GM23338 (cell line): ENCODE measurements around the gene GLG1. TPM values are rescaled to one million over a fixed set of nuclear protein-coding genes. Genes with fewer than 3 reads are reported as not detected.

Experiments used
- ATAC-seq: fragments of 200-7000 bp; cut with Tn5 transposase; 3 replicates; pipeline ENCODE4 v1.9.1; 2020
- DNase-seq: peaks from one replicate; pipeline ENCODE4 v3.0.0-alpha.2; 2015; ENCODE audit warnings: low spot score
- H2AFZ ChIP-seq: fragments of 200-600 bp; sonication (generic); 2 replicates; pipeline ENCODE4 v1.8.0; 2016; ENCODE audit warnings: antibody characterized with exemption, mild to moderate bottlenecking, moderate library complexity
- H3F3A ChIP-seq: fragments of 200-600 bp; sonication (generic); replicated peaks from 2 replicates; pipeline ENCODE4 v1.8.0; 2017; ENCODE audit warnings: antibody characterized with exemption, mixed run types, low read depth
- H3K27ac ChIP-seq: fragments of 200-600 bp; sonication (generic); 2 replicates; pipeline ENCODE4 v1.6.1; 2016; ENCODE audit warnings: low read depth
- H3K27me3 ChIP-seq: fragments of 200-600 bp; sonication (generic); 2 replicates; pipeline ENCODE4 v1.8.0; 2016; ENCODE audit warnings: mild to moderate bottlenecking, mixed run types, moderate library complexity; ENCODE audit not compliant: insufficient read depth
- H3K36me3 ChIP-seq: fragments of 200-600 bp; sonication (generic); 2 replicates; pipeline ENCODE4 v1.8.0; 2016; ENCODE audit warnings: mild to moderate bottlenecking; ENCODE audit not compliant: insufficient read depth
- H3K4me1 ChIP-seq: fragments of 200-600 bp; sonication (generic); 2 replicates; pipeline ENCODE4 v1.8.0; 2016; ENCODE audit warnings: mild to moderate bottlenecking, moderate library complexity; ENCODE audit not compliant: insufficient read depth
- H3K4me2 ChIP-seq: fragments of 200-600 bp; sonication (generic); 2 replicates; pipeline ENCODE4 v1.7.1; 2017; ENCODE audit warnings: mixed run types
- H3K4me3 ChIP-seq: fragments of 200-600 bp; sonication (generic); 2 replicates; pipeline ENCODE4 v1.6.1; 2016; ENCODE audit warnings: mixed run types
- H3K79me2 ChIP-seq: fragments of 200-600 bp; sonication (generic); replicated peaks from 2 replicates; pipeline ENCODE4 v1.8.0; 2017; ENCODE audit warnings: mild to moderate bottlenecking; ENCODE audit not compliant: insufficient read depth
- H3K9me2 ChIP-seq: fragments of 200-600 bp; sonication (generic); 2 replicates; pipeline ENCODE4 v1.8.0; 2017; ENCODE audit not compliant: insufficient read depth
- H4K20me1 ChIP-seq: fragments of 200-600 bp; sonication (generic); replicated peaks from 2 replicates; pipeline ENCODE4 v1.8.0; 2017; ENCODE audit warnings: mild to moderate bottlenecking; ENCODE audit not compliant: insufficient read depth
- H3K27ac Mint-ChIP-seq: 2 replicates; pipeline ENCODE4 v1.8.0; 2020; ENCODE audit warnings: inconsistent platforms, mild to moderate bottlenecking, moderate library complexity, mixed read lengths
- H3K27me3 Mint-ChIP-seq: 3 replicates; pipeline ENCODE4 v1.8.0; 2022; ENCODE audit warnings: low read depth, mild to moderate bottlenecking, moderate library complexity, mixed read lengths, inconsistent platforms; ENCODE audit not compliant: insufficient read depth, poor library complexity
- H3K36me3 Mint-ChIP-seq: 3 replicates; pipeline ENCODE4 v1.8.0; 2021; ENCODE audit warnings: low read depth, mild to moderate bottlenecking, inconsistent platforms, moderate library complexity, mixed read lengths
- H3K4me1 Mint-ChIP-seq: 3 replicates; pipeline ENCODE4 v1.8.0; 2020; ENCODE audit warnings: mild to moderate bottlenecking, inconsistent platforms, mixed read lengths
- H3K4me3 Mint-ChIP-seq: 3 replicates; pipeline ENCODE4 v1.8.0; 2021; ENCODE audit warnings: moderate library complexity, mild to moderate bottlenecking, inconsistent platforms, mixed read lengths
- H3K9me3 Mint-ChIP-seq: 3 replicates; pipeline ENCODE4 v1.8.0; 2020; ENCODE audit warnings: moderate library complexity, mild to moderate bottlenecking, inconsistent platforms, mixed read lengths
- CREB1 ChIP-seq: fragments of 250-450 bp; sonication (Bioruptor Pico); IDR thresholded peaks from 2 replicates; pipeline ENCODE4 v1.5.0; 2020; ENCODE audit warnings: low read depth, mild to moderate bottlenecking, moderate library complexity
- EZH2phosphoT487 ChIP-seq: fragments of 200-600 bp; sonication (generic); IDR thresholded peaks from one replicate; pipeline ENCODE4 v1.8.1; 2018; ENCODE audit warnings: antibody characterized with exemption; ENCODE audit not compliant: unreplicated experiment
- JUNB ChIP-seq: IDR thresholded peaks from one replicate; pipeline ENCODE4 v1.6.1; 2016; ENCODE audit warnings: antibody characterized with exemption; ENCODE audit not compliant: unreplicated experiment
- STAT1 ChIP-seq: IDR thresholded peaks from one replicate; pipeline ENCODE4 v1.6.1; 2016; ENCODE audit warnings: antibody characterized with exemption; ENCODE audit not compliant: unreplicated experiment
- ZNF331 ChIP-seq: fragments of 250-450 bp; sonication (Bioruptor Pico); IDR thresholded peaks from 2 replicates; pipeline ENCODE4 v1.5.0; 2020; ENCODE audit warnings: low read depth, mild to moderate bottlenecking, moderate library complexity
- polyA plus RNA-seq: library from polyadenylated mRNA; unstranded; fragments of >200 nt; fragmentation: Nextera tagmentation; extraction: Ambion mirVana; gene quantifications from 2 replicates; pipeline ENCODE4 v1.2.1, GENCODE V29; 2016
- total RNA-seq: library from RNA; depleted of rRNA; stranded (reverse); fragments of >200 nt; shearing (Covaris generic); gene quantifications from 2 replicates; pipeline ENCODE4 v1.2.3, GENCODE V29; 2014
- TF ChIP-seq, protein P1 (sequence below): fragments of 250-450 bp; sonication (Bioruptor Pico); IDR thresholded peaks from 2 replicates; pipeline ENCODE4 v1.5.0; 2020; ENCODE audit warnings: mild to moderate bottlenecking, moderate library complexity
- TF ChIP-seq, protein P2 (sequence below): IDR thresholded peaks from 2 replicates; pipeline ENCODE4 v1.6.1; 2016; ENCODE audit warnings: antibody characterized with exemption

Gene GLG1
- total and polyA plus RNA-seq, 2 experiments from 2014 or later: 61.2 to 211 TPM

DNA sequence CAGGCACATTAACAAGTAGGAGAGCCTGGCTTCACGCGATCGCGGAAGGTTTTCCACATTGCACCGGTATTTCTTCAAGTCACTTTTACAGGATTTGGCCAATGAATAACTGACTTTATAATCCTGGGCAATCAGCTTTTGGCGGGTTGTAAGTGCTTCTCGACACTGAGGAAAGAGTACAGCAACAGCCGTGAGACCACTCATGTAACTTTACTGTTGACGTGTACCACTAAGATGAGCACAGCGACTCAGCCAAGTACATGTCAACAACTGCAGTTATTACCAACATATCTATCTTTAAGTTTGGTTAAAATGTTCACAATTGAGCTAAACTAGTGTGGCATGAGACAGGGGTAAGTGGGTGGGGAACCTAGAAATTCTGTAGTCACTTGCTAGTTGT is 113.9 kb downstream of the GLG1 start (continued):
- TF ChIP-seq, protein P1, sequence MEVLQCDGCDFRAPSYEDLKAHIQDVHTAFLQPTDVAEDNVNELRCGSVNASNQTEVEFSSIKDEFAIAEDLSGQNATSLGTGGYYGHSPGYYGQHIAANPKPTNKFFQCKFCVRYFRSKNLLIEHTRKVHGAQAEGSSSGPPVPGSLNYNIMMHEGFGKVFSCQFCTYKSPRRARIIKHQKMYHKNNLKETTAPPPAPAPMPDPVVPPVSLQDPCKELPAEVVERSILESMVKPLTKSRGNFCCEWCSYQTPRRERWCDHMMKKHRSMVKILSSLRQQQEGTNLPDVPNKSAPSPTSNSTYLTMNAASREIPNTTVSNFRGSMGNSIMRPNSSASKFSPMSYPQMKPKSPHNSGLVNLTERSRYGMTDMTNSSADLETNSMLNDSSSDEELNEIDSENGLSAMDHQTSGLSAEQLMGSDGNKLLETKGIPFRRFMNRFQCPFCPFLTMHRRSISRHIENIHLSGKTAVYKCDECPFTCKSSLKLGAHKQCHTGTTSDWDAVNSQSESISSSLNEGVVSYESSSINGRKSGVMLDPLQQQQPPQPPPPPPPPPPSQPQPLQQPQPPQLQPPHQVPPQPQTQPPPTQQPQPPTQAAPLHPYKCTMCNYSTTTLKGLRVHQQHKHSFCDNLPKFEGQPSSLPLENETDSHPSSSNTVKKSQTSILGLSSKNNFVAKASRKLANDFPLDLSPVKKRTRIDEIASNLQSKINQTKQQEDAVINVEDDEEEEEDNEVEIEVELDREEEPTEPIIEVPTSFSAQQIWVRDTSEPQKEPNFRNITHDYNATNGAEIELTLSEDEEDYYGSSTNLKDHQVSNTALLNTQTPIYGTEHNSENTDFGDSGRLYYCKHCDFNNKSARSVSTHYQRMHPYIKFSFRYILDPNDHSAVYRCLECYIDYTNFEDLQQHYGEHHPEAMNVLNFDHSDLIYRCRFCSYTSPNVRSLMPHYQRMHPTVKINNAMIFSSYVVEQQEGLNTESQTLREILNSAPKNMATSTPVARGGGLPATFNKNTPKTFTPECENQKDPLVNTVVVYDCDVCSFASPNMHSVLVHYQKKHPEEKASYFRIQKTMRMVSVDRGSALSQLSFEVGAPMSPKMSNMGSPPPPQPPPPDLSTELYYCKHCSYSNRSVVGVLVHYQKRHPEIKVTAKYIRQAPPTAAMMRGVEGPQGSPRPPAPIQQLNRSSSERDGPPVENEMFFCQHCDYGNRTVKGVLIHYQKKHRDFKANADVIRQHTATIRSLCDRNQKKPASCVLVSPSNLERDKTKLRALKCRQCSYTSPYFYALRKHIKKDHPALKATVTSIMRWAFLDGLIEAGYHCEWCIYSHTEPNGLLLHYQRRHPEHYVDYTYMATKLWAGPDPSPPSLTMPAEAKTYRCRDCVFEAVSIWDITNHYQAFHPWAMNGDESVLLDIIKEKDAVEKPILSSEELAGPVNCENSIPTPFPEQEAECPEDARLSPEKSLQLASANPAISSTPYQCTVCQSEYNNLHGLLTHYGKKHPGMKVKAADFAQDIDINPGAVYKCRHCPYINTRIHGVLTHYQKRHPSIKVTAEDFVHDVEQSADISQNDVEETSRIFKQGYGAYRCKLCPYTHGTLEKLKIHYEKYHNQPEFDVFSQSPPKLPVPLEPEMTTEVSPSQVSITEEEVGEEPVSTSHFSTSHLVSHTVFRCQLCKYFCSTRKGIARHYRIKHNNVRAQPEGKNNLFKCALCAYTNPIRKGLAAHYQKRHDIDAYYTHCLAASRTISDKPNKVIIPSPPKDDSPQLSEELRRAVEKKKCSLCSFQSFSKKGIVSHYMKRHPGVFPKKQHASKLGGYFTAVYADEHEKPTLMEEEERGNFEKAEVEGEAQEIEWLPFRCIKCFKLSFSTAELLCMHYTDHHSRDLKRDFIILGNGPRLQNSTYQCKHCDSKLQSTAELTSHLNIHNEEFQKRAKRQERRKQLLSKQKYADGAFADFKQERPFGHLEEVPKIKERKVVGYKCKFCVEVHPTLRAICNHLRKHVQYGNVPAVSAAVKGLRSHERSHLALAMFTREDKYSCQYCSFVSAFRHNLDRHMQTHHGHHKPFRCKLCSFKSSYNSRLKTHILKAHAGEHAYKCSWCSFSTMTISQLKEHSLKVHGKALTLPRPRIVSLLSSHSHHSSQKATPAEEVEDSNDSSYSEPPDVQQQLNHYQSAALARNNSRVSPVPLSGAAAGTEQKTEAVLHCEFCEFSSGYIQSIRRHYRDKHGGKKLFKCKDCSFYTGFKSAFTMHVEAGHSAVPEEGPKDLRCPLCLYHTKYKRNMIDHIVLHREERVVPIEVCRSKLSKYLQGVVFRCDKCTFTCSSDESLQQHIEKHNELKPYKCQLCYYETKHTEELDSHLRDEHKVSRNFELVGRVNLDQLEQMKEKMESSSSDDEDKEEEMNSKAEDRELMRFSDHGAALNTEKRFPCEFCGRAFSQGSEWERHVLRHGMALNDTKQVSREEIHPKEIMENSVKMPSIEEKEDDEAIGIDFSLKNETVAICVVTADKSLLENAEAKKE (CRISPR knock-in tag): no peak

DNA sequence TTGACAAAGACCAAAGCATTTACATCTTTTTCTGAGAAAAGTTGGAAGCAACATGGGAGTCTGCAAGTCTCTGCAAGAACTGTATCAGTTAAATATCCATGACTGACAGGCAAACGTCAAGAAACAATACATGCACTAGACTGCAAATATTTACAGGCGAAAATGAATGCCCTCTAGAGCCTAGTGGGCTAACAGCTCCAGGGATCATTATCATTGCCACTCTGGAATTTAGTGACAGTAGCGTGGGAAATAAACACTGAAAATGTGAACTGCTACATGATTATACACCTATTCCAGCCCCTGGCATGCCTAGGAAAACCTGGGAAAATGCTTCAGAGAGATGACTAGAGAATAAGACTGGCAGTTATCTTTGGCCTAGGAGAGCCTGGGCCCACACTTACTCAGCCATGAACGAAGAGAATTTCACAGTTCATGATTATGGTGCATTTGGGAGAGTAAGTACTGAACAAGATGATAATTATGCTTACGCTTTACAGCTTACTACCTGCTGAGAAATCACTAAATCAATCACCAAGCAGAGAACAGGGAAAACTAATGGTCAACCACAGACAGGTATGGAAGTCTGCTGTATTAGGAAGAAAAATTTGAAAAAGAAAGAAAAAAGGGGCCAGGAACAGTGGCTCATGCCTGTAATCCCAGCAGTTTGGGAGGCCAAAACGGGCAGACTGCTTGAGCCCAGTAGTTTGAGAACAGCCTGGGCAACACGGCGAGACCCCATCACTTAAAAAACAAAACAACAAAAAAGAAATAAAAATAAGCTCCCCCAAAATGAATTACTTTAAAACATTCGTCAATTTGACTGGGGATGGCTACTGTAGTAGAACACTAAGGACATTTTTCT is 119.0 kb downstream of the GLG1 start:
- DNase-seq (no peak), ATAC-seq (no peak)
- no peak overlapping the region for H3K4me2 ChIP-seq
- H4K20me1 ChIP-seq: peaks cover 4% of the 10 kb centered on the region
- no peaks in the 10 kb centered on the region for H3K4me1 ChIP-seq
- H3K9me2 ChIP-seq: no peaks in the 10 kb centered on the region
- no peaks in the 10 kb centered on the region for H3K4me1 Mint-ChIP-seq
- H3K27me3 ChIP-seq: no peaks in the 10 kb centered on the region
- no peak overlapping the region for H2AFZ ChIP-seq
- H3F3A ChIP-seq: no peaks in the 10 kb centered on the region
- H3K9me3 Mint-ChIP-seq: no peaks in the 10 kb centered on the region
- H3K4me3 ChIP-seq: no peak overlapping the region
- no peak overlapping the region for H3K4me3 Mint-ChIP-seq
- H3K79me2 ChIP-seq: no peaks in the 10 kb centered on the region
- peaks cover 41% of the 10 kb centered on the region for H3K36me3 ChIP-seq
- peaks cover 48% of the 10 kb centered on the region for H3K36me3 Mint-ChIP-seq
- no peak overlapping the region for H3K27ac ChIP-seq
- H3K27ac Mint-ChIP-seq: no peak overlapping the region; the same call in 1 of the 2 replicates
- no peaks in the 10 kb centered on the region for H3K27me3 Mint-ChIP-seq
- TF ChIP-seq ZNF331 (CRISPR knock-in tag): no peak
- TF ChIP-seq STAT1: no peak
- no peak for TF ChIP-seq CREB1 (CRISPR knock-in tag)
- TF ChIP-seq, protein P2, sequence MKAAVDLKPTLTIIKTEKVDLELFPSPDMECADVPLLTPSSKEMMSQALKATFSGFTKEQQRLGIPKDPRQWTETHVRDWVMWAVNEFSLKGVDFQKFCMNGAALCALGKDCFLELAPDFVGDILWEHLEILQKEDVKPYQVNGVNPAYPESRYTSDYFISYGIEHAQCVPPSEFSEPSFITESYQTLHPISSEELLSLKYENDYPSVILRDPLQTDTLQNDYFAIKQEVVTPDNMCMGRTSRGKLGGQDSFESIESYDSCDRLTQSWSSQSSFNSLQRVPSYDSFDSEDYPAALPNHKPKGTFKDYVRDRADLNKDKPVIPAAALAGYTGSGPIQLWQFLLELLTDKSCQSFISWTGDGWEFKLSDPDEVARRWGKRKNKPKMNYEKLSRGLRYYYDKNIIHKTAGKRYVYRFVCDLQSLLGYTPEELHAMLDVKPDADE: no peak
- no peak for TF ChIP-seq EZH2phosphoT487
- TF ChIP-seq, protein P1 (CRISPR knock-in tag): no peak
- TF ChIP-seq JUNB: no peak
